IPS DF 6.9 (cell line): ENCODE results near the gene GTF2E1.

Experiments used
- DNase-seq: peaks from one replicate; pipeline ENCODE4 v3.0.0-alpha.2; 2013; ENCODE audit warnings: low read depth, low spot score
- H3K27ac ChIP-seq: one replicate; pipeline ENCODE4 v1.5.1; 2013; ENCODE audit warnings: low read length, control low read depth
- H3K27me3 ChIP-seq: 2 replicates; pipeline ENCODE4 v1.6.1; 2013; ENCODE audit warnings: mild to moderate bottlenecking, low read length; ENCODE audit not compliant: control insufficient read depth, insufficient read depth
- H3K36me3 ChIP-seq: 2 replicates; pipeline ENCODE4 v1.6.1; 2013; ENCODE audit warnings: low read length; ENCODE audit not compliant: control insufficient read depth, insufficient read depth
- H3K4me1 ChIP-seq: 2 replicates; pipeline ENCODE4 v1.6.1; 2013; ENCODE audit warnings: low read length; ENCODE audit not compliant: control insufficient read depth, insufficient read depth
- H3K4me3 ChIP-seq: 2 replicates; pipeline ENCODE4 v1.5.1; 2013; ENCODE audit warnings: mild to moderate bottlenecking, low read length
- H3K9me3 ChIP-seq: 2 replicates; pipeline ENCODE4 v1.6.1; 2013; ENCODE audit warnings: low read length, inconsistent platforms; ENCODE audit not compliant: control insufficient read depth, insufficient read depth
- WGBS: extraction: QIAGEN DNeasy Blood & Tissue Kit; methylation state at CpG from one replicate; pipeline ENCODE4 v1.1.7; 2013; ENCODE audit warnings: mixed read lengths, missing lambda C conversion rate; ENCODE audit not compliant: insufficient read length, insufficient coverage; 5-methylcytosine and 5-hydroxymethylcytosine counted together

The GTF2E1 gene

DNA sequence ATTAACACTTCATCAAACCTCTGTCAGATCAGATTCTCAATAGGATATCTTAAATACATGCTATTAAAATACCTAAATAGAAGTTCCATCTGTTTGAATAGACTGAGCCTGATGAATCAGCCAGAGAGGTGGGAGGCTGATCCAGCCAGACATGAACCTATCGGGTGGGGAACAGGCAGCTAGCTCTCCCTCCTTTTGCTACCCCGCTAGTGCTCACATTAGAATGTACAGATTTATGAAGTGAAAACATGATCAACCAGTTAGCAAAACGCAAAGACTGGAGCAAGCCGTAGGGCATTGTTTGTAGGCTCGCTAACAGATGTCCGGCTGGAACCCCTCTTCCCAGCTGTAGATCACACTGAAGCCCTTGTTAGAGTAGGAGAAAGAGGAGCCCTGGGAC lies 54.4 kb downstream of the GTF2E1 start:
- DNase-seq: no peak
- Histone ChIP-seq H3K4me1 (no peaks in the 10 kb centered on the region), H3K27ac (no peak overlapping the region), H3K4me3 (no peak overlapping the region), H3K27me3 (no peaks in the 10 kb centered on the region), H3K9me3 (no peaks in the 10 kb centered on the region), H3K36me3 (no peaks in the 10 kb centered on the region)
- no CpG with 5 or more reads among the region's 6 CpGs for WGBS

DNA sequence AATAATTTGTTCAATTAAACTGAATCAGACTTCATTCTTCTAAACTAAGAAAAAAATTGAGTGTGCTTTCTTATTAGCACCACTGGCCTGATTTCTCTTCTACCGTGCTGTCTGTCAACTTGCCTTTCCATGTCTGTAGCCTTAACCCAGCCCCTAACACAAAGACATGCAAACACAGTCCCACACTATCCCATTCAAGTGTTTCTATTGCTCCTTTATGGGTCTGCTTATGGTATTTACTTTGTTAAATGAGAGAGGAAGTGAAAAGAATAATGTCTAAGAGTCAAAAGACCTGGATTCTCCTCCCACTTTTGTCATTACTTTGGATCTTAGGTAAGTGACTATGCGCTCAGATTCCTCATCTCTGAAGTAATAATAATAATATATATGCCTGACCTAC lies 55.3 kb downstream of the GTF2E1 start:
- no peak overlapping the region for H3K27ac ChIP-seq
- H3K4me1 ChIP-seq: no peaks in the 10 kb centered on the region
- no CpG with 5 or more reads among the region's 2 CpGs for WGBS
- no peaks in the 10 kb centered on the region for H3K36me3 ChIP-seq
- no peak for DNase-seq
- H3K4me3 ChIP-seq: no peak overlapping the region
- no peaks in the 10 kb centered on the region for H3K27me3 ChIP-seq
- no peaks in the 10 kb centered on the region for H3K9me3 ChIP-seq

DNA sequence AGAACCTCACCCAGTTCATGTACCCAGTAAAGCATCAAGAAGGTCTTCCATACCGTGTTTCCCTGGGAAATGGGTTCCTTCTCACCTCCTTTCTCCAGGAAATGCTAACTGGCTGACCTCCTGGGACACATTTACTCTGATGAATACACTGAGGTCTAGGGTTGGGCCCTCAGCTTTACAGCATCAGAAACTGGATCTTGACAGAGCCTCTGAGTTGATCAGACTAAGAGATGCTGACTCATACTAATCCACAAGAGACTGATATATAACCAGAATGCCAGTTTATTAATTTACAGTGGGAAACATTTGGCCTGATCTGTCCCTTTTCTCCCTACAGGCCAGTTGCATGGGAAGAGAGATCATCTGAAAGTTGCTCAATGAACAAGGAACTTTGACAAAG lies 55.8 kb downstream of the GTF2E1 start:
- no peak for DNase-seq
- Histone ChIP-seq H3K9me3 (no peaks in the 10 kb centered on the region), H3K4me3 (no peak overlapping the region), H3K27me3 (no peaks in the 10 kb centered on the region), H3K4me1 (no peaks in the 10 kb centered on the region), H3K27ac (no peak overlapping the region), H3K36me3 (no peaks in the 10 kb centered on the region)
- no CpG with 5 or more reads among the region's 1 CpG for WGBS

DNA sequence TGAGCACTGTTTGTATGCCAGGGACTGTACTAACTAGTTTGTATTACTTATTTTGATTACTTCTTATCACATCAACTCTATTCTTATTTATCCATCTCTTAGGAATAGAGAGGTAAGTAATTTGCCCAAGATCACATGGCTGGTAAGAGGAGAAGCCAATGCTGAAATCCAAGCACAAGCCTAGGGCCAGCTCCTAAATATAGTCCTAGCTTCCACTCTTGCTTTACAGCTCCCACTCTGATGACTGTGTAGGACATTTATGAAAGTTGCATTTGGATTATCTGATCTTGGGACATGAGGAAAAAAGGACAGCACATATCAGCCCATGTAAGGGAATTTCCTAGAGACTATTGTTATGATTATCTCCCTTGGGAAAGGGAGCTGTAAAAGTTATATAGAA lies 58.1 kb downstream of the GTF2E1 start:
- H3K4me1 ChIP-seq: no peaks in the 10 kb centered on the region
- H3K27ac ChIP-seq: no peak overlapping the region
- H3K4me3 ChIP-seq: no peak overlapping the region
- H3K9me3 ChIP-seq: no peaks in the 10 kb centered on the region
- no peaks in the 10 kb centered on the region for H3K36me3 ChIP-seq
- DNase-seq: no peak
- no peaks in the 10 kb centered on the region for H3K27me3 ChIP-seq

DNA sequence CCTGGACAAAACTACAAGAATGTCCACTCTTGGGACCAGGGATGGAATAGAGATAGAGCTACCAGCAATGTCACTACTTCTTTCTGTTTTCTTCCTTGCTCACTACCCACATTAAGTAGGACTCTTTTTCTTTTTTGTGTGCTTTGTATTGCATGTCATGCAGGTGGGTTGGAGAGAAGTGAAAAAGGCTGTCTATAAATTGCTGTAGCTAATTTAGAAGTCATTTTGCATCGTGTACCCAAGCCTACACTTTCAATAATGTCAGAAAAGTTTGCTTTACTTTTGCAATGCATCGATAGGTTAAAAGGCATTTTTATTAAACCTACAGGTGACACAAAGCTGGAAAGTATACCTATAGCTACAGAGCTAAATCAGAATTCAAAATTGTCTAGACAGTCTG lies 58.9 kb downstream of the GTF2E1 start:
- no peaks in the 10 kb centered on the region for H3K4me1 ChIP-seq
- H3K27ac ChIP-seq: no peak overlapping the region
- no peaks in the 10 kb centered on the region for H3K9me3 ChIP-seq
- DNase-seq: no peak
- H3K36me3 ChIP-seq: no peaks in the 10 kb centered on the region
- no CpG with 5 or more reads among the region's 2 CpGs for WGBS
- no peak overlapping the region for H3K4me3 ChIP-seq
- no peaks in the 10 kb centered on the region for H3K27me3 ChIP-seq

DNA sequence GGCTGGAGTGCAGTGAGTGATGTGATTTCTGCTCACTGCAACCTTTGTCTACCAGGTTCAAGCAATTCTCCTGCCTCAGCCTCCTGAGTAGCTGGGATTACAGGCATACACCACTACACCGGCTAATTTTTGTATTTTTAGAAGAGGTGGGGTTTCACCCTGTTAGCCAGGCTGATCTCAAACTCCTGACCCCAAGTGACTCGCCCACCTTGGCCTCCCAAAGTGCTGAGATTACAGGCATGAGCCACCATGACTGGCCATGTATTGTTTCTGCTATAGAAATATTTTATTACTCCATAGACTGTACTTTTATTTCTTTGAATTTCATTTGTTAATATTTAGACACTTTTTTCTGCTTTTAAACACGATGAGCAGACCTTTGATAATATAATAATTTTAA lies 60.4 kb downstream of the GTF2E1 start:
- Histone ChIP-seq H3K27ac (no peak overlapping the region), H3K36me3 (no peaks in the 10 kb centered on the region)
- no CpG with 5 or more reads among the region's 3 CpGs for WGBS

DNA sequence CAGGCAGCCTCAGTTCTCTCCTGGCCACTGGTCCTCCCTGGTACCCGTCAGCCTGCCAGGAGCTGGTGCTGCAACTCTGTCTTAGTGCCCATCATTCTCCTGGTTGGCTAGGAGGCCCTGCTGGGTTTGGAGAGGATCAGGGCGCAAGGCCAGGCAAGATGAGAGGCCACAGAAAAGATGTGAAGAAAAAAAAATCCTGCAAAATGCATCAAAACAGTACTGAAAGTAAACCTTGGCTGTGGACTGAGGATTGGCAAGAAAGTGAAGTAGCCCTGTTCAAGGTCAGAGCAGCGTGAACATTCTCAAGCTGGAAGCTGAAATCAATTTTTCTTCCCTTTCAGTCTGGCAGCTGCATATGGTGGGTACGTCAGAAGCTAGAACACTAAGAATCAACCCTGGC lies 74.2 kb downstream of the GTF2E1 start:
- DNase-seq: no peak
- WGBS: no CpG with 5 or more reads among the region's 4 CpGs

More for the DNA sequence above, 60.4 kb downstream of the GTF2E1 start:
- H3K4me3 ChIP-seq: no peak overlapping the region
- H3K9me3 ChIP-seq: no peaks in the 10 kb centered on the region
- DNase-seq: no peak
- H3K4me1 ChIP-seq: no peaks in the 10 kb centered on the region
- H3K27me3 ChIP-seq: no peaks in the 10 kb centered on the region

DNA sequence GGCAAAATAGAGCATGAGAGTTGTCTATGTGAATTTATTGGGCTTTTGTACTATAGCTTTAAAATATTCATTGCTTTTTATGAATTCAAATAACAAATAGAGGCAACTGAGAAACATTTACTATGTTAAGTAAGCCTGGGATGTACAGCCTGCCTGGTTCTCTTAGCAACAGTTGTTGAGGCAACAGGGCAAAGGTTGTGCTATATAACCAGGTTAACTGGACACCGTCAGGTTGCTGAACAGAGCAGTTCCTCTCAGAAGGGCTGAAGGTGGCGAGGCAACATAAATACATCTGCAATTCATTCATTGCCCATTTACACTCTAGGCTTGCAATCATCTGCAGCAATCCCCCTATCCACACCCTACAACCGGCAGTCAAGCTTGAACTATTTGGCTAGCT lies 78.2 kb downstream of the GTF2E1 start:
- Histone ChIP-seq H3K36me3 (no peaks in the 10 kb centered on the region), H3K27me3 (no peaks in the 10 kb centered on the region), H3K4me3 (no peak overlapping the region), H3K27ac (no peak overlapping the region), H3K9me3 (no peaks in the 10 kb centered on the region), H3K4me1 (no peaks in the 10 kb centered on the region)
- WGBS: no CpG with 5 or more reads among the region's 3 CpGs
- no peak for DNase-seq

More for the DNA sequence above, 74.2 kb downstream of the GTF2E1 start:
- Histone ChIP-seq H3K27me3 (no peaks in the 10 kb centered on the region), H3K36me3 (no peaks in the 10 kb centered on the region), H3K27ac (no peak overlapping the region), H3K9me3 (no peaks in the 10 kb centered on the region), H3K4me3 (no peak overlapping the region), H3K4me1 (no peaks in the 10 kb centered on the region)

DNA sequence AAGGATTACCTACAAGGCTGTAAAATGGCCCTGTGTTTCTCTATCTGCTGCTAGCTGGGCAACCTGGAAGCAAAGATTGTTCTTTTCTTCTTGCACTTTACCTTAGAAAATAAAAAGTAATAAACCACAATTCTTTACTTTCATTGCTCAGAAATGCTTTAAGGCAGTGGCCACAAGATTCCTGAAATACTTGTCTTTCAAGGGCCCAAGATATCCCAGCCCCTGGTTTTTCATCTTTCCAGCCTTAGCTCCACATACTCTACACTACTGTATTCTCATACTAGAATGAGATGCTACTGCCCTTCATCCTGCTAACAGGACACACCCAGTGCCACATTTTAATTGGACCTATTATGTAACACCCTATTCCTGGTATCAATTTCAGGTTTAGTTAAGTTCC lies 78.9 kb downstream of the GTF2E1 start:
- Histone ChIP-seq H3K27ac (no peak overlapping the region), H3K4me3 (no peak overlapping the region), H3K27me3 (no peaks in the 10 kb centered on the region), H3K36me3 (no peaks in the 10 kb centered on the region), H3K4me1 (no peaks in the 10 kb centered on the region), H3K9me3 (no peaks in the 10 kb centered on the region)
- no peak for DNase-seq

DNA sequence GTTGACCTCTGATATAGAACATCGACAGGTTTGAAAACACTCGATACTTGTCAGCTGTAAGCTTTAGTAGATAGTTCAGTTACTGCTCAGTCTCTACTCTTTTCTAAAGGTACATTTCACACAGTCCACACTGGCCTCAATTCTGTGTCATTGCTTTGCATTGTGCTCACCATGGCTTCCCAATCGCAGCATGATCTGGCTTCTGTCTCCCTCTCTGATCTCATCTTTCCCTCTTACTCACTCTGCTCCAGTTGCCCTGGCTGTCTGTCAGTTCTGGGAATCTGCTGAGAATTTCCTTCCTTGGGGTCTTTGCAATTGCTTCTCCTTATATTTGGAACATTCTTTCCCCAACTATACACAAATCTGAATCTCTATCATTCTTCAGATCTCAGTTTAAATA lies 80.6 kb downstream of the GTF2E1 start:
- Histone ChIP-seq H3K9me3 (no peaks in the 10 kb centered on the region), H3K4me1 (no peaks in the 10 kb centered on the region), H3K27me3 (no peaks in the 10 kb centered on the region), H3K27ac (no peak overlapping the region), H3K4me3 (no peak overlapping the region), H3K36me3 (no peaks in the 10 kb centered on the region)
- no CpG with 5 or more reads among the region's 3 CpGs for WGBS
- no peak for DNase-seq

DNA sequence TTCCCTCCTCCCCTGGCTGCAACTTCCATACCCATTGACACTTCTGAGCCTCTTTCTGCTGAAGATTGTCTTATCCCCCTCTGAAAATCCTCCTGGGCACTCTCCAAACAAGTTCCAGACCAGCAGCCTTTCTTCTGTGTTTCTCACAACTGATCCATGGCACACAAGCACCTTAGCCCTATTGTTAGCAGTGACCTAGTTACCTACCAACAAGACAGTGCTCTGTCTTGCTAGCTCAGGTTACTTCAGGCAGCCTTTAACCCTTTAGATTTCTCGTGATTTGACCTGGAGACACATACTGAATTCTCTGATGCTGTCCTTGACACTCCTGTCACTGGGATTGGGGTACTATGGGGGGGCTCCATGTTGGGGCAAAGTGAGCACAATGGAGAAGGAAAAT lies 82.1 kb downstream of the GTF2E1 start:
- no peak for DNase-seq
- Histone ChIP-seq H3K27me3 (no peaks in the 10 kb centered on the region), H3K36me3 (no peaks in the 10 kb centered on the region), H3K4me3 (no peak overlapping the region), H3K4me1 (no peaks in the 10 kb centered on the region), H3K27ac (no peak overlapping the region), H3K9me3 (no peaks in the 10 kb centered on the region)
- no CpG with 5 or more reads among the region's 1 CpG for WGBS
